ENCODE measurements around the gene CSNK2B.

DNA sequence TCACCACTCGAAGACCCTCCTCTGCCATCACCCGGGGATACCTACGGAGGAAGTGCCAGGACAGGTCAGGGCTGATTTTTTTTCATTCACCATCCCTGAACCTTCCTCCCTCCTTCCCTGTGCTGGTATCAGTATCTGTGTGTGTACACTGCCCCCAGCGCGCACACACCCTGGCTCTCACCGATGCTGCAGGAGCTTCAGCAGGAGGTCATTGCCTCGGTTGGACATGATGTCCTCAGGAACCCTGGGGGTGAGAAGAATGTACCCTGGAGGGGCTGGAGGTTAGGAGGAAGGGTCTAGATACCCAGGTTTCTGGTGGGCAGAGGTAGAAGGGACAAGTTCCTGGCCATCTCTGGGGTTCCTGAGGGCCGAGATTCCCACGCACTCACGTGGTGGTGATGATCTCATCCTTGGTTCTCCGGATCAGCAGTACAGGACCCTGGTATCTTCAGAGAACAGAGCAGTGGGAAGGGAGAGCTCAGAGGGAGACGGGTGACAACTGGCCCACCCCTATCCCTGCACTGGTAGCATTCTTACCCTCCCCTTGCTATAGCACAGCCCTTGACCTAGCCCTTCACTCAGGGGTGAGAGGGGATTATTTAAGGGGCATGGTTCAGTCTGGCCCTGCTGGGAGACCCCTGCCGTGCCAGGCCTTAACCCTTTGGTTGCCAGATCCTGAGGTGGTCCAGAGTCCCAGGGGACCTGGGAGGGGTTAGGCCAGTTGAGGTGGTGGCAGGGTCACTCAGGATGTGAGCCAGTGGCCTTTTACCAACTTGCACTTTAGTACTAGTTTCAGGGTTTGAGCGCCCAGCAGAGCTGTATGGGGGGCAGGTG, 22.2 kb downstream of the CSNK2B start:
- TF ChIP-seq POLR2AphosphoS5 (IDR thresholded peaks at IDR 0.05) (no peak), EP300 (IDR thresholded peaks at IDR 0.05) (no peak)
- TF ChIP-seq, protein P1, sequence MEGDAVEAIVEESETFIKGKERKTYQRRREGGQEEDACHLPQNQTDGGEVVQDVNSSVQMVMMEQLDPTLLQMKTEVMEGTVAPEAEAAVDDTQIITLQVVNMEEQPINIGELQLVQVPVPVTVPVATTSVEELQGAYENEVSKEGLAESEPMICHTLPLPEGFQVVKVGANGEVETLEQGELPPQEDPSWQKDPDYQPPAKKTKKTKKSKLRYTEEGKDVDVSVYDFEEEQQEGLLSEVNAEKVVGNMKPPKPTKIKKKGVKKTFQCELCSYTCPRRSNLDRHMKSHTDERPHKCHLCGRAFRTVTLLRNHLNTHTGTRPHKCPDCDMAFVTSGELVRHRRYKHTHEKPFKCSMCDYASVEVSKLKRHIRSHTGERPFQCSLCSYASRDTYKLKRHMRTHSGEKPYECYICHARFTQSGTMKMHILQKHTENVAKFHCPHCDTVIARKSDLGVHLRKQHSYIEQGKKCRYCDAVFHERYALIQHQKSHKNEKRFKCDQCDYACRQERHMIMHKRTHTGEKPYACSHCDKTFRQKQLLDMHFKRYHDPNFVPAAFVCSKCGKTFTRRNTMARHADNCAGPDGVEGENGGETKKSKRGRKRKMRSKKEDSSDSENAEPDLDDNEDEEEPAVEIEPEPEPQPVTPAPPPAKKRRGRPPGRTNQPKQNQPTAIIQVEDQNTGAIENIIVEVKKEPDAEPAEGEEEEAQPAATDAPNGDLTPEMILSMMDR (IDR thresholded peaks at IDR 0.05), result no peak

All from suprapubic skin (tissue), 4 donors.